VCaP (cell line): ENCODE data around the gene FKRP.

ENCODE experiments used
- H3K27ac ChIP-seq: fragments of 450-650 bp; 2 replicates; pipeline ENCODE4 v1.5.1; 2017
- CTCF ChIP-seq: fragments of 450-650 bp; conservative IDR thresholded peaks from 2 replicates; pipeline ENCODE4 v1.5.1; 2017; ENCODE audit warnings: mild to moderate bottlenecking, moderate library complexity

The FKRP gene

DNA sequence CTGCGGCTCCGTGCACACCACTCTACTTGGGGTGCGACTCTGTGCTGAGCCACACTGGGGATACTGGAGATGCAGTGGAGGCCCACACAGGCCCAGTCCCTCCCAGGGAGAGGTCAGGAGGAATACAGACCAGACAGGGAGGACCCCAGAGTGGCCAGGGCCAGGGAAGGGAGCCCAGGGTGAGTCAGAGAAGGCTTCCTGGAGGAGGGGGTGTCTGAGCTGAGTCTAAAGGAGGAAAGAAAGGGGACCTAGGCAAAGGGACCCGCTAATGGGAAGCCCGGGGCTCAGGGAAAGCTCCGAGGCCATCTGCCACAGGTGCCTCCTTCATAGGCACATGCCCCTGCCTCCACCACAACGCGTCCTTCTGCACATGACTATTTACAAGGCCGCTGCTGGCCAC is 15.7 kb upstream of the FKRP start:
- no peak for TF ChIP-seq CTCF

DNA sequence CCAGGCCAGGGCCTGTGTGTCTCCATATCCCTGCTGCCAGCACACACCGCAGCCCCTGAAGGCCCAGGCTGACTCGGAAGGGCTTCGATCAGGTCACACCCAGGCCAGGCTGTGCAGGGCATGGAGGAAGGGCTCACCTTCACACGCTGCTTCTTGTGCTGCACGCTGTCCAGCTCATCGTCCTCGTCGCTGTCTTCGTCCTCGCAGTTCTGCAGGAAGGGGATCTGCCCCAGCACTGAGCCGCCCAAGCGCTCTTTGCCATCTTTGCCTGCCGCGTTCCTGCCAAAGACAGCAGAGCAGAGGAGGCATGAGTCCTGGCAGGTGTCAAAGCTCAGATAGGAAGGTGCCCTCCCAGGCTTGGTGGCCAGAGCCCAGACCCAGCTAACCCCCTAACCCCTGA is 15.3 kb upstream of the FKRP start:
- no peak for TF ChIP-seq CTCF
- H3K27ac ChIP-seq = no peak overlapping the region

More for the DNA sequence above, 15.7 kb upstream of the FKRP start:
- H3K27ac ChIP-seq = no peak overlapping the region

DNA sequence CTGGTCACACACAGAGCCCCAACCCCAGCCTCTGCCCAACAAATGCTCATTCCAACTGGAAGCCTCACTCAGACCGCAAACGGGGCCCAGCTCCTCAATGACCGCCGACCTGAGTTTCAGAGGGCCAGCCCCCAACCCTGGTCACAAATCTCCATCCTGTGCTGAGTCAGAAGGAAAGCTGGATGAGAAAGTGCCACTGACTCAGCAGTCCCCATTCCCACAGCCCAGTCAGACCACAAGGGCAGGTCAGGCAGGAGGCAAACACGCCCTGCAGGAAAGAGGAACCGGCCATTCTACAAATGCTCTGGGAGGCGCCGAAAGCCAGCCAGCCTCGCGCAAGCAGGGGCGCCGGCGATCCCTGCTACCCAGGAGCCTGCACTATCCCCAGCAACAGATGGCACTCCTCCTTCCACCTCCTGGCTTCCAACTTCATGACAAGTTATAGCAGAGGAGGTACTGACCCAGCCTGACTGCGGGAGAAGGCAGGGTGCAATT is 14.8 kb upstream of the FKRP start:
- H3K27ac ChIP-seq = no peak overlapping the region
- no peak for TF ChIP-seq CTCF

DNA sequence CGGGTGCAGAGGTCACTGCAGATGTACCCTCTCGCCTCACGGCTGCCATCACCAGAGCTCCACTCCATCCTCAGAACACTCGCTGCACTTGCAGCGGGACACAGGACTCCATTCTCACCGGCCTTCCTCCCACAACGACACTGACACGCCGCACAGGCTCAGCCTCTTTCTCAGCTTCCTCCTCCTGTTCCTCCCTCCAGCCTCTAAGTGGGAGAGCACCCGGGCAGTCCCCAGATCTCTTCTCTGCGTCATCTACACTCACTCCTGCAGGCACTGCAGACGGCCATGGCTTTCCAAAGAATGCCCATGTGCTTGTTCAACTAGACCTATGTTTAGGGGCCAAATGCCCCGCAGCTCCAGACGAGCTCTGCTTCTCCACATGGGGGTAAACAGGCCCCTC is 14.3 kb upstream of the FKRP start:
- TF ChIP-seq CTCF = no peak
- H3K27ac ChIP-seq = no peak overlapping the region

GRCh38 chr19:46732172-46732938 is 13.5 kb upstream of the FKRP start:
- H3K27ac ChIP-seq = no peak overlapping the region
- TF ChIP-seq CTCF = no peak

GRCh38 chr19:46732966-46733689 is 12.7 kb upstream of the FKRP start:
- H3K27ac ChIP-seq = no peak overlapping the region
- no peak for TF ChIP-seq CTCF

DNA sequence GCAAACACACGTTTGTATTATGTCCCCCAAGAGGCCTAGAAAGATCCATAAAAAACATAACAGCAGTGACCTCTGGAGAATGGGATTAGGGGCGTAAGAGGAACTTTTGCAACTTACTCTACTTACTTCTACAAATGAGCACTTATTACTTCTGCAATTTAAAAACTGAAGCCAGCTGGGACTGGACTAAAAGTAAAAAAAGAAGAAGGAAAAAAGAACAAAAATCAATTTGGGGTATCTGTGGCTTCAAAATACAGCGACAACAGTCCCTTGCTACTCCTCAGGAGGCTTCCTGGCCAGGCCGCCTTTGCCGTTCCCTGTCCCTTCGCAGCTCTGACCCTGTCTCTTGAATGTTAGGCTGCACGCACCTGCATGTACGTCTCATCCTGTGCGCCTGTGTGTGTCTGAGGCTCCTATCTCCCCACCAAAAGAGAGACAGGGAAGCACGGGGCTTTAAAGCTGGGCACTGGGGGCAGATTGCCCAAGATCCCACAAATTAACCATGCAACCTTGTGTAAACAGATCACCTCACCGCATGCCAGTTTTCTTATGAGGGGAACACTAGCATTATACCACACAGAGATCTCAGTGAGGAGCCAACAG is 12.1 kb upstream of the FKRP start:
- TF ChIP-seq CTCF = no peak

More for the DNA sequence above, 12.1 kb upstream of the FKRP start:
- 0 out of 2 replicates have a peak overlapping the region, but pooled peaks have one; percentile 16 for H3K27ac ChIP-seq
